GM23338 (cell line): ENCODE data around the gene IGF1R. TPM values are rescaled to one million over a fixed set of nuclear protein-coding genes. Genes with fewer than 3 reads are reported as not detected.

Experiments
- ATAC-seq: fragments of 200-7000 bp; cut with Tn5 transposase; 3 replicates; pipeline ENCODE4 v1.9.1; 2020
- DNase-seq: peaks from one replicate; pipeline ENCODE4 v3.0.0-alpha.2; 2015; ENCODE audit warnings: low spot score
- H2AFZ ChIP-seq: fragments of 200-600 bp; sonication (generic); 2 replicates; pipeline ENCODE4 v1.8.0; 2016; ENCODE audit warnings: antibody characterized with exemption, mild to moderate bottlenecking, moderate library complexity
- H3F3A ChIP-seq: fragments of 200-600 bp; sonication (generic); replicated peaks from 2 replicates; pipeline ENCODE4 v1.8.0; 2017; ENCODE audit warnings: antibody characterized with exemption, mixed run types, low read depth
- H3K27ac ChIP-seq: fragments of 200-600 bp; sonication (generic); 2 replicates; pipeline ENCODE4 v1.6.1; 2016; ENCODE audit warnings: low read depth
- H3K27me3 ChIP-seq: fragments of 200-600 bp; sonication (generic); 2 replicates; pipeline ENCODE4 v1.8.0; 2016; ENCODE audit warnings: mild to moderate bottlenecking, mixed run types, moderate library complexity; ENCODE audit not compliant: insufficient read depth
- H3K36me3 ChIP-seq: fragments of 200-600 bp; sonication (generic); 2 replicates; pipeline ENCODE4 v1.8.0; 2016; ENCODE audit warnings: mild to moderate bottlenecking; ENCODE audit not compliant: insufficient read depth
- H3K4me1 ChIP-seq: fragments of 200-600 bp; sonication (generic); 2 replicates; pipeline ENCODE4 v1.8.0; 2016; ENCODE audit warnings: mild to moderate bottlenecking, moderate library complexity; ENCODE audit not compliant: insufficient read depth
- H3K4me2 ChIP-seq: fragments of 200-600 bp; sonication (generic); 2 replicates; pipeline ENCODE4 v1.7.1; 2017; ENCODE audit warnings: mixed run types
- H3K4me3 ChIP-seq: fragments of 200-600 bp; sonication (generic); 2 replicates; pipeline ENCODE4 v1.6.1; 2016; ENCODE audit warnings: mixed run types
- H3K79me2 ChIP-seq: fragments of 200-600 bp; sonication (generic); replicated peaks from 2 replicates; pipeline ENCODE4 v1.8.0; 2017; ENCODE audit warnings: mild to moderate bottlenecking; ENCODE audit not compliant: insufficient read depth
- H3K9me2 ChIP-seq: fragments of 200-600 bp; sonication (generic); 2 replicates; pipeline ENCODE4 v1.8.0; 2017; ENCODE audit not compliant: insufficient read depth
- H4K20me1 ChIP-seq: fragments of 200-600 bp; sonication (generic); replicated peaks from 2 replicates; pipeline ENCODE4 v1.8.0; 2017; ENCODE audit warnings: mild to moderate bottlenecking; ENCODE audit not compliant: insufficient read depth
- H3K27ac Mint-ChIP-seq: 2 replicates; pipeline ENCODE4 v1.8.0; 2020; ENCODE audit warnings: inconsistent platforms, mild to moderate bottlenecking, moderate library complexity, mixed read lengths
- H3K27me3 Mint-ChIP-seq: 3 replicates; pipeline ENCODE4 v1.8.0; 2022; ENCODE audit warnings: low read depth, mild to moderate bottlenecking, moderate library complexity, mixed read lengths, inconsistent platforms; ENCODE audit not compliant: insufficient read depth, poor library complexity
- H3K36me3 Mint-ChIP-seq: 3 replicates; pipeline ENCODE4 v1.8.0; 2021; ENCODE audit warnings: low read depth, mild to moderate bottlenecking, inconsistent platforms, moderate library complexity, mixed read lengths
- H3K4me1 Mint-ChIP-seq: 3 replicates; pipeline ENCODE4 v1.8.0; 2020; ENCODE audit warnings: mild to moderate bottlenecking, inconsistent platforms, mixed read lengths
- H3K4me3 Mint-ChIP-seq: 3 replicates; pipeline ENCODE4 v1.8.0; 2021; ENCODE audit warnings: moderate library complexity, mild to moderate bottlenecking, inconsistent platforms, mixed read lengths
- H3K9me3 Mint-ChIP-seq: 3 replicates; pipeline ENCODE4 v1.8.0; 2020; ENCODE audit warnings: moderate library complexity, mild to moderate bottlenecking, inconsistent platforms, mixed read lengths
- CREB1 ChIP-seq: fragments of 250-450 bp; sonication (Bioruptor Pico); IDR thresholded peaks from 2 replicates; pipeline ENCODE4 v1.5.0; 2020; ENCODE audit warnings: low read depth, mild to moderate bottlenecking, moderate library complexity
- EZH2 ChIP-seq: fragments of 200-600 bp; sonication (generic); IDR thresholded peaks from one replicate; pipeline ENCODE4 v1.8.0; 2017; ENCODE audit warnings: antibody characterized with exemption, mild to moderate bottlenecking, low read depth; ENCODE audit not compliant: unreplicated experiment
- EZH2phosphoT487 ChIP-seq: fragments of 200-600 bp; sonication (generic); IDR thresholded peaks from one replicate; pipeline ENCODE4 v1.8.1; 2018; ENCODE audit warnings: antibody characterized with exemption; ENCODE audit not compliant: unreplicated experiment
- JUNB ChIP-seq: IDR thresholded peaks from one replicate; pipeline ENCODE4 v1.6.1; 2016; ENCODE audit warnings: antibody characterized with exemption; ENCODE audit not compliant: unreplicated experiment
- NANOG ChIP-seq: IDR thresholded peaks from 2 replicates; pipeline ENCODE4 v1.6.1; 2016; ENCODE audit warnings: antibody characterized with exemption, borderline replicate concordance
- POLR2AphosphoS5 ChIP-seq: IDR thresholded peaks from 2 replicates; pipeline ENCODE4 v1.6.1; 2016; ENCODE audit warnings: antibody characterized with exemption, low read depth
- STAT1 ChIP-seq: IDR thresholded peaks from one replicate; pipeline ENCODE4 v1.6.1; 2016; ENCODE audit warnings: antibody characterized with exemption; ENCODE audit not compliant: unreplicated experiment
- ZNF114 ChIP-seq: fragments of 250-450 bp; sonication (Bioruptor Pico); IDR thresholded peaks from 2 replicates; pipeline ENCODE4 v1.5.0; 2020; ENCODE audit warnings: mild to moderate bottlenecking, moderate library complexity
- ZNF331 ChIP-seq: fragments of 250-450 bp; sonication (Bioruptor Pico); IDR thresholded peaks from 2 replicates; pipeline ENCODE4 v1.5.0; 2020; ENCODE audit warnings: low read depth, mild to moderate bottlenecking, moderate library complexity
- ZNF462 ChIP-seq: fragments of 250-450 bp; sonication (Bioruptor Pico); IDR thresholded peaks from 2 replicates; pipeline ENCODE4 v1.5.0; 2020; ENCODE audit warnings: mild to moderate bottlenecking, moderate library complexity
- polyA plus RNA-seq: library from polyadenylated mRNA; unstranded; fragments of >200 nt; fragmentation: Nextera tagmentation; extraction: Ambion mirVana; gene quantifications from 2 replicates; pipeline ENCODE4 v1.2.1, GENCODE V29; 2016
- total RNA-seq: library from RNA; depleted of rRNA; stranded (reverse); fragments of >200 nt; shearing (Covaris generic); gene quantifications from 2 replicates; pipeline ENCODE4 v1.2.3, GENCODE V29; 2014
- TF ChIP-seq, protein P1 (sequence below), 2 experiments: fragments of 200-600 bp in 1 of 2; sonication (generic) in 1 of 2; conservative IDR thresholded peaks; 2 replicates each; pipeline versions ENCODE4 v1.5.1 to v1.6.1; 2016 to 2017; ENCODE audit warnings: antibody characterized with exemption in 2 of 2, low read depth in 2 of 2, mild to moderate bottlenecking in 2 of 2, moderate library complexity in 1 of 2
- TF ChIP-seq, protein P2 (sequence below): IDR thresholded peaks from one replicate; pipeline ENCODE4 v1.6.1; 2018; ENCODE audit warnings: antibody characterized with exemption; ENCODE audit not compliant: unreplicated experiment
- TF ChIP-seq, protein P3 (sequence below): IDR thresholded peaks from 2 replicates; pipeline ENCODE4 v1.6.1; 2016; ENCODE audit warnings: antibody characterized with exemption

Gene IGF1R
- total and polyA plus RNA-seq, 2 experiments from 2014 or later = 20.4 to 92.2 TPM

DNA sequence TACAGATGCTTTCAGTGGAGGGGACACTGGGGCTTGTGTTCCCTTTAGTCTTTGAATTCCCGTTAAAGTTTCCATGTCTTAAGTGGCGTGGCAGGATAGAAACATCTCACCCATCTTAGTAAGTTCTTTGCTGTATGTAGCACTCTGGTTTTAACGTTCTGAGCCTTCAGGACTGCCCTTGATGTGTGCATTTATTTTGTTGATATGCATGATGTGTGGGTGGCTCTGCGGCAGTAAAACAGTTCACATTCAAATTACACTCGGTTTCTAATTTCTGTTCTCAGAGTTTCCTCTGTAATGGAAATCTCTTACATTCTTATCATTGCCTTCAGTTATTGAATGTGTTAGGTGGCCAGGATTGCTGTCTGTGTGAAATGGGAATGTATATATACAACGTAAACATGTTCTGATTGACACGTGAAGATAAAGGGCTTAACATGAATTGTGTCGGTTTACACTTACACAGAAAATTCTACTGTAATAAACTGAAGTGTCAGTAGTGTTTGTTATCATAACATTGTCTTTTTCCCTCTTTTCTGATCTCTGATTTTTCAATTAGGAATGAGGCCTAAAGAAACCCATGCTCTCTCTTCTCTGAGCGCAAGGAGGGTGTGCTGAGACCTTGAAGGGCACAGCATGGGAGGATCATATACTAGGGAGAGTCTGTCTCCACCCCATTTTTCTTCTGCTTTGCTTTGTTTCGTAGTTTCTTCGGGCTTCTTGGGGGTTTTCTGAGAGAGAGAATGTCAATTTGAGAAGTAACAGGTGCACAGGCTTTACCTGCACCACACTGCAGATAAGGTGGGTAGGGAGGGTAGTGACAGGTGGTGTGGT, 51.5 kb downstream of the IGF1R start:
- Histone ChIP-seq H3K4me2 (peak overlapping the region; percentile 33), H3K4me3 (peak overlapping the region; percentile 18; the same call in 1 of the 2 replicates), H3K27ac (peak overlapping the region; percentile 58), H2AFZ (no peak overlapping the region), H3K4me1 (peaks cover 80% of the 10 kb centered on the region), H3K36me3 (no peaks in the 10 kb centered on the region), H3K27me3 (no peaks in the 10 kb centered on the region), H3K9me2 (no peaks in the 10 kb centered on the region), H3F3A (no peaks in the 10 kb centered on the region), H4K20me1 (peaks cover 80% of the 10 kb centered on the region), H3K79me2 (peaks cover 100% of the 10 kb centered on the region)
- peaks cover 2% of the 10 kb centered on the region for H3K27me3 Mint-ChIP-seq
- H3K4me1 Mint-ChIP-seq = peaks cover 59% of the 10 kb centered on the region
- H3K4me3 Mint-ChIP-seq = no peak overlapping the region; the same call in 2 of the 3 replicates
- TF ChIP-seq JUNB (no peak), STAT1 (no peak), NANOG (no peak), EZH2phosphoT487 (no peak), EZH2 (no peak), ZNF331 (CRISPR knock-in tag) (no peak), POLR2AphosphoS5 (no peak), CREB1 (CRISPR knock-in tag) (no peak), ZNF114 (CRISPR knock-in tag) (no peak), ZNF462 (no peak)
- TF ChIP-seq, protein P1, sequence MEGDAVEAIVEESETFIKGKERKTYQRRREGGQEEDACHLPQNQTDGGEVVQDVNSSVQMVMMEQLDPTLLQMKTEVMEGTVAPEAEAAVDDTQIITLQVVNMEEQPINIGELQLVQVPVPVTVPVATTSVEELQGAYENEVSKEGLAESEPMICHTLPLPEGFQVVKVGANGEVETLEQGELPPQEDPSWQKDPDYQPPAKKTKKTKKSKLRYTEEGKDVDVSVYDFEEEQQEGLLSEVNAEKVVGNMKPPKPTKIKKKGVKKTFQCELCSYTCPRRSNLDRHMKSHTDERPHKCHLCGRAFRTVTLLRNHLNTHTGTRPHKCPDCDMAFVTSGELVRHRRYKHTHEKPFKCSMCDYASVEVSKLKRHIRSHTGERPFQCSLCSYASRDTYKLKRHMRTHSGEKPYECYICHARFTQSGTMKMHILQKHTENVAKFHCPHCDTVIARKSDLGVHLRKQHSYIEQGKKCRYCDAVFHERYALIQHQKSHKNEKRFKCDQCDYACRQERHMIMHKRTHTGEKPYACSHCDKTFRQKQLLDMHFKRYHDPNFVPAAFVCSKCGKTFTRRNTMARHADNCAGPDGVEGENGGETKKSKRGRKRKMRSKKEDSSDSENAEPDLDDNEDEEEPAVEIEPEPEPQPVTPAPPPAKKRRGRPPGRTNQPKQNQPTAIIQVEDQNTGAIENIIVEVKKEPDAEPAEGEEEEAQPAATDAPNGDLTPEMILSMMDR (conservative IDR thresholded peaks at IDR 0.05; ENCODE audit: low read depth in 2 of 2) = no peak
- TF ChIP-seq, protein P2, sequence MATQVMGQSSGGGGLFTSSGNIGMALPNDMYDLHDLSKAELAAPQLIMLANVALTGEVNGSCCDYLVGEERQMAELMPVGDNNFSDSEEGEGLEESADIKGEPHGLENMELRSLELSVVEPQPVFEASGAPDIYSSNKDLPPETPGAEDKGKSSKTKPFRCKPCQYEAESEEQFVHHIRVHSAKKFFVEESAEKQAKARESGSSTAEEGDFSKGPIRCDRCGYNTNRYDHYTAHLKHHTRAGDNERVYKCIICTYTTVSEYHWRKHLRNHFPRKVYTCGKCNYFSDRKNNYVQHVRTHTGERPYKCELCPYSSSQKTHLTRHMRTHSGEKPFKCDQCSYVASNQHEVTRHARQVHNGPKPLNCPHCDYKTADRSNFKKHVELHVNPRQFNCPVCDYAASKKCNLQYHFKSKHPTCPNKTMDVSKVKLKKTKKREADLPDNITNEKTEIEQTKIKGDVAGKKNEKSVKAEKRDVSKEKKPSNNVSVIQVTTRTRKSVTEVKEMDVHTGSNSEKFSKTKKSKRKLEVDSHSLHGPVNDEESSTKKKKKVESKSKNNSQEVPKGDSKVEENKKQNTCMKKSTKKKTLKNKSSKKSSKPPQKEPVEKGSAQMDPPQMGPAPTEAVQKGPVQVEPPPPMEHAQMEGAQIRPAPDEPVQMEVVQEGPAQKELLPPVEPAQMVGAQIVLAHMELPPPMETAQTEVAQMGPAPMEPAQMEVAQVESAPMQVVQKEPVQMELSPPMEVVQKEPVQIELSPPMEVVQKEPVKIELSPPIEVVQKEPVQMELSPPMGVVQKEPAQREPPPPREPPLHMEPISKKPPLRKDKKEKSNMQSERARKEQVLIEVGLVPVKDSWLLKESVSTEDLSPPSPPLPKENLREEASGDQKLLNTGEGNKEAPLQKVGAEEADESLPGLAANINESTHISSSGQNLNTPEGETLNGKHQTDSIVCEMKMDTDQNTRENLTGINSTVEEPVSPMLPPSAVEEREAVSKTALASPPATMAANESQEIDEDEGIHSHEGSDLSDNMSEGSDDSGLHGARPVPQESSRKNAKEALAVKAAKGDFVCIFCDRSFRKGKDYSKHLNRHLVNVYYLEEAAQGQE = no peak
- TF ChIP-seq, protein P3, sequence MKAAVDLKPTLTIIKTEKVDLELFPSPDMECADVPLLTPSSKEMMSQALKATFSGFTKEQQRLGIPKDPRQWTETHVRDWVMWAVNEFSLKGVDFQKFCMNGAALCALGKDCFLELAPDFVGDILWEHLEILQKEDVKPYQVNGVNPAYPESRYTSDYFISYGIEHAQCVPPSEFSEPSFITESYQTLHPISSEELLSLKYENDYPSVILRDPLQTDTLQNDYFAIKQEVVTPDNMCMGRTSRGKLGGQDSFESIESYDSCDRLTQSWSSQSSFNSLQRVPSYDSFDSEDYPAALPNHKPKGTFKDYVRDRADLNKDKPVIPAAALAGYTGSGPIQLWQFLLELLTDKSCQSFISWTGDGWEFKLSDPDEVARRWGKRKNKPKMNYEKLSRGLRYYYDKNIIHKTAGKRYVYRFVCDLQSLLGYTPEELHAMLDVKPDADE = no peak
- H3K27ac Mint-ChIP-seq = peak overlapping the region; percentile 51
- no peaks in the 10 kb centered on the region for H3K36me3 Mint-ChIP-seq
- H3K9me3 Mint-ChIP-seq = no peaks in the 10 kb centered on the region
- DNase-seq (no peak), ATAC-seq (peak; percentile 35)
